Gastroesophageal sphincter (tissue), 4 donors: ENCODE measurements around the gene MLEC. TPM values are rescaled to one million over a fixed set of nuclear protein-coding genes. Genes with fewer than 3 reads are reported as not detected.

ENCODE experiments used
- ATAC-seq: fragments of 150-250 bp; one replicate; pipeline ENCODE4 v1.9.1; 2016; ENCODE audit warnings: mild to moderate bottlenecking, moderate library complexity
- H3K27ac ChIP-seq, 4 donors: fragments of 200-600 bp; sonication (generic) in 3 of 4; 1 replicate in 3 of 4; 2 replicates in 1 of 4; pipeline ENCODE4 v1.5.1; 2016 to 2019
- H3K27me3 ChIP-seq: fragments of 200-600 bp; sonication (generic); one replicate; pipeline ENCODE4 v1.5.1; 2019
- H3K36me3 ChIP-seq, 2 donors: fragments of 200-600 bp; sonication (generic); one replicate each; pipeline ENCODE4 v1.5.1; 2019; ENCODE audit warnings: control low read depth in 1 of 2
- H3K4me1 ChIP-seq, 3 donors: fragments of 200-600 bp; sonication (generic); 1 replicate in 2 of 3; 2 replicates in 1 of 3; pipeline ENCODE4 v1.5.1; 2016 to 2019; ENCODE audit warnings: control low read depth in 2 of 3
- H3K4me3 ChIP-seq, 2 donors: fragments of 200-600 bp; sonication (generic); one replicate each; pipeline ENCODE4 v1.5.1; 2019; ENCODE audit warnings: mild to moderate bottlenecking in 1 of 2, moderate library complexity in 1 of 2
- H3K9me3 ChIP-seq, 3 donors: fragments of 200-600 bp; sonication (generic); one replicate each; pipeline ENCODE4 v1.5.1; 2017 to 2019; ENCODE audit warnings: control low read depth in 2 of 3
- CTCF ChIP-seq, 4 experiments: fragments of 200-600 bp in 2 of 4; fragments of 450-650 bp in 2 of 4; sonication (generic) in 1 of 4; IDR thresholded peaks; one replicate each; pipeline ENCODE4 v1.5.1; 2017 to 2019; ENCODE audit warnings: antibody characterized with exemption in 4 of 4, mild to moderate bottlenecking in 2 of 4, moderate library complexity in 2 of 4
- EP300 ChIP-seq: sonication (generic); formaldehyde crosslinking; IDR thresholded peaks from one replicate; pipeline ENCODE4 v1.6.1; 2017; ENCODE audit warnings: antibody characterized with exemption, mild to moderate bottlenecking
- POLR2A ChIP-seq, 2 donors: fragments of 450-650 bp; IDR thresholded peaks; one replicate each; pipeline ENCODE4 v1.6.1; 2017; ENCODE audit warnings: antibody characterized with exemption in 2 of 2, mild to moderate bottlenecking in 2 of 2, moderate library complexity in 1 of 2
- POLR2AphosphoS5 ChIP-seq: sonication (generic); formaldehyde crosslinking; IDR thresholded peaks from one replicate; pipeline ENCODE4 v1.6.1; 2017; ENCODE audit warnings: antibody characterized with exemption
- WGBS, 2 donors: methylation state at CpG; one replicate each; pipeline ENCODE4 v1.1.5; 2018; ENCODE audit warnings: low coverage in 1 of 2; 5-methylcytosine and 5-hydroxymethylcytosine counted together
- total RNA-seq, 4 donors: library from RNA; depleted of rRNA; stranded (reverse); fragments of >200 nt; gene quantifications; one replicate each; pipeline ENCODE4 v1.1.0, GENCODE V29; 2016

MLEC gene
- total RNA-seq, 4 donors from 2014 or later, result 41.5 to 82.3 (median 56.9) TPM

GRCh38 chr12:120692524-120693033 lies 5.6 kb downstream of the MLEC start:
- no peak for ATAC-seq
- no peak overlapping the region for H3K27ac ChIP-seq
- 84% methylated on average over 10 of the region's 11 CpGs; no CpG with 5 or more reads in 1 of the 2 donors for WGBS, 2 donors

GRCh38 chr12:120693848-120694247 lies 6.9 kb downstream of the MLEC start:
- H3K4me1 ChIP-seq, result peaks cover 0 to 43% (median 8%) of the 10 kb centered on the region in 3 donors
- no CpG with 5 or more reads among the region's 4 CpGs for WGBS, 2 donors
- H3K36me3 ChIP-seq, result peaks cover 0 to 54% of the 10 kb centered on the region in 2 donors
- no peaks in the 10 kb centered on the region for H3K27me3 ChIP-seq
- ATAC-seq, result no peak
- H3K9me3 ChIP-seq, result no peaks in the 10 kb centered on the region
- H3K4me3 ChIP-seq, result no peak overlapping the region
- no peak for TF ChIP-seq CTCF (IDR thresholded peaks at IDR 0.05)
- no peak for TF ChIP-seq EP300
- no peak for TF ChIP-seq POLR2A (IDR thresholded peaks at IDR 0.05)
- no peak for TF ChIP-seq POLR2AphosphoS5
- no peak overlapping the region for H3K27ac ChIP-seq

More at GRCh38 chr12:120692524-120693033, 5.6 kb downstream of the MLEC start:
- H3K36me3 ChIP-seq, result peaks cover 0 to 41% of the 10 kb centered on the region in 2 donors
- peaks cover 0 to 56% (median 16%) of the 10 kb centered on the region in 3 donors for H3K4me1 ChIP-seq
- no peak overlapping the region for H3K4me3 ChIP-seq
- no peaks in the 10 kb centered on the region for H3K27me3 ChIP-seq
- no peaks in the 10 kb centered on the region for H3K9me3 ChIP-seq
- TF ChIP-seq POLR2AphosphoS5, result no peak
- no peak for TF ChIP-seq EP300
- no peak for TF ChIP-seq CTCF (IDR thresholded peaks at IDR 0.05)
- TF ChIP-seq POLR2A (IDR thresholded peaks at IDR 0.05), result no peak

GRCh38 chr12:120696626-120697025 lies 9.7 kb downstream of the MLEC start:
- no peak overlapping the region for H3K4me3 ChIP-seq
- WGBS, 2 donors, result 79 to 82% methylated on average over 4 to 6 of the region's 6 CpGs
- ATAC-seq, result no peak
- H3K27me3 ChIP-seq, result no peaks in the 10 kb centered on the region
- H3K27ac ChIP-seq, result no peak overlapping the region
- H3K36me3 ChIP-seq, result peaks cover 0 to 82% of the 10 kb centered on the region in 2 donors
- no peaks in the 10 kb centered on the region for H3K9me3 ChIP-seq
- peaks cover 0 to 16% (median 0%) of the 10 kb centered on the region in 3 donors for H3K4me1 ChIP-seq
- TF ChIP-seq POLR2A (IDR thresholded peaks at IDR 0.05) (no peak), POLR2AphosphoS5 (no peak), CTCF (IDR thresholded peaks at IDR 0.05) (no peak), EP300 (no peak)

GRCh38 chr12:120697344-120697743 lies 10.4 kb downstream of the MLEC start:
- peaks cover 0 to 89% of the 10 kb centered on the region in 2 donors for H3K36me3 ChIP-seq
- no peak for ATAC-seq
- WGBS, 2 donors, result 56% methylated on average over 1 of the region's 1 CpG; no CpG with 5 or more reads in 1 of the 2 donors
- H3K27ac ChIP-seq, result no peak overlapping the region
- no peak for TF ChIP-seq POLR2AphosphoS5
- no peak for TF ChIP-seq CTCF (IDR thresholded peaks at IDR 0.05)
- TF ChIP-seq POLR2A (IDR thresholded peaks at IDR 0.05), result no peak
- no peak for TF ChIP-seq EP300
- H3K4me3 ChIP-seq, result no peak overlapping the region
- H3K27me3 ChIP-seq, result no peaks in the 10 kb centered on the region
- H3K4me1 ChIP-seq, result peaks cover 0 to 10% (median 0%) of the 10 kb centered on the region in 3 donors
- no peaks in the 10 kb centered on the region for H3K9me3 ChIP-seq

GRCh38 chr12:120698665-120699064 lies 11.7 kb downstream of the MLEC start:
- H3K27me3 ChIP-seq, result no peaks in the 10 kb centered on the region
- H3K27ac ChIP-seq, result no peak overlapping the region
- H3K9me3 ChIP-seq, result no peaks in the 10 kb centered on the region
- TF ChIP-seq POLR2AphosphoS5 (no peak), EP300 (no peak), POLR2A (IDR thresholded peaks at IDR 0.05) (no peak), CTCF (IDR thresholded peaks at IDR 0.05) (no peak)
- peaks cover 0 to 100% of the 10 kb centered on the region in 2 donors for H3K36me3 ChIP-seq
- 56% methylated on average over 3 of the region's 3 CpGs; no CpG with 5 or more reads in 1 of the 2 donors for WGBS, 2 donors
- H3K4me1 ChIP-seq, result no peaks in the 10 kb centered on the region
- H3K4me3 ChIP-seq, result no peak overlapping the region
- ATAC-seq, result no peak
